GM21786 (cell line): ENCODE results near the gene NFASC.

Experiments
- ATAC-seq: cut with Tn5 transposase; IDR thresholded peaks from one replicate; pipeline ENCODE4 v1.9.1; 2021; ENCODE audit not compliant: unreplicated experiment

Gene NFASC

DNA sequence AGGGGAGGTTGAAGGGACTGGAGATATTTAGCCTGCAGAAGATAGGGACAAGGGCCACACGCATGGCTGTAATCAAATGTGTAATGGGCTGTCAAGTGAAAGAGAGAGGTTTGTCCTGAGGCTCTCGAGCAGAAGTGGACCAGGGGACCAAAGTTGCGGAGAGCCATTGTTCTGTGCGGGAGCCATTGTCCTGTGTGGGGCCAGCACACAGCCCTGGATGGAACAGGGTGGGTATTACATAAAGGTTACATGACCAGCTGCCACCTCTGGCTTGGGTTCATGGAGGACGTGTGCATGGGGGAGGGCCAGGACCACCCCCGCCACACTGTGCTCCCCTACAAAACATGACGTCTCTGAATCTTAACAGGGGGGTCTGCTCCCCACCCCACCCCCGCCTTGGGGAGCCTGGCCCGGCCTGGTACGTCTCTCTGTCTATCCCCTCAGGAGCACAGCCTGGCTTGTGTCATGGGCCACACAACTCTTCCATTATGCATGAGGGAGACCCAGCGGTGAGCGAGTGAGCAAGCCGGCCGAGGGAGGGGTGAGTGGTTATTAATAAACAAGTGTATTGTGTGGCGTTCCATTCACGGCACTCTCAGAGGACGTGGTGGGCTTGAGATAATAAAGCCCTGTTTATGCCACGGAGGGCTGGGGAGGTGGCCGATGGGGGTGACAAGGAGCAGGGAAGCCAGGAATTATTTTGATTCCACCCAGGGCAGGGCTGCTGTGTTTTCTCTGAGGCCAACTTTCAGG lies at the start of gene NFASC:
Gene NFASC (plus strand): TSS at position 703 of the 753 bp plus-strand sequence. CDS start 73,454 bp downstream, outside the sequence.
- ATAC-seq = no peak

DNA sequence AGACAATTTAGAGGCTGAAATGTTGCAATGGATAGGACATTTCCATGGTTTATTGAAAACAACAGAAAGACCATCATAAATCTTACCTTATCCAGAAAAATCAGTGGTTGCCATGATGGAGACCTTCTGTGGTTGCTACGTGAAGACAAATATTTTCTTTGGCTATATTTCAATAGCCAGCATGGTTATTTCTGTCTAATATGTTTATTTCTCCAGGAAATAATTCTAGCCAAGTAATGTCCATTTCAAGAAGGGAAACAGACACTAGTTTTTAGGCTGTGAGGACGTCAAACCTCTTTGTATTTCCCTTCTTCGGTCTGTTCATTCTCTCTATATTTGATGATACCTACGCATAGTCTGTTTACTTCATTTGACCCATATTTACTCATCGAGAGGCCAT lies 49.2 kb upstream of the NFASC start:
- ATAC-seq = no peak

DNA sequence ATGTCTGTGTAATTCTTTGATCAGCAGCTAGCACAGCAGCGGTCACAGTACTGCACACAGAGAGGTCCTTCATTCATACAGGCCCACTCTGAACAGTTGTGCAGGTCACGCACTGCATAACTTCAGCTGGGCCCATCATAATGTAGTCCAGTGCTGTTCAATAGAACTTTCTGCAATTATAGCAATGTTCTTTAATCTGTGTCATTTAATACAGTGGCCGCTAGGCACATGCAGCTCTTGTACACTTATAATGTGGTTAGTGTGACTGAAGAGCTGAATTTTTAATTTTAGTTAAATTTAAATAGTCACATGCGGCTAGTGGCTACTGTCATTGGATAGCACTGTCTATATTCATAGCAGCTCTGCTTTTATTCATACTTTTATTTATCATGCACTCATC lies 48.7 kb upstream of the NFASC start:
- ATAC-seq = no peak

DNA sequence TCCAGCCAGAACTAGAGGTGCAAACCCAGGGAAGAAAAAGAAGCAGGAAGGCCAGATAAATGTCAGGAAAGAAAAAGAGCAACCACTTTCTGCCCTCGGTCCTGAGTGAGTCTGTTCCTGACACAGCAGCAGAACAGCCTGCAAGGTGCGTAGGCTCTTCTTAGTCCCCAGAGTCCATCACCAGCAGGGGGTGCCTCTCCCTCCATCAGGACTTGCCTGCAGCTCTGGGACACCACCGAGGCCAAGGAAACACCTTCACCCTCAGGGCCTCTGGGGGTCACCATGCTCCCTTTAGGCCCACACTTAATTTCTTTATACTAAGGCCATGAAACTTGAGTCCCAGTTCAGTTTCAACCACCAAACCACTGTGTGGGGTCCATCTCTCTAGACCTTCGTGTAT lies 43.7 kb upstream of the NFASC start:
- no peak for ATAC-seq

DNA sequence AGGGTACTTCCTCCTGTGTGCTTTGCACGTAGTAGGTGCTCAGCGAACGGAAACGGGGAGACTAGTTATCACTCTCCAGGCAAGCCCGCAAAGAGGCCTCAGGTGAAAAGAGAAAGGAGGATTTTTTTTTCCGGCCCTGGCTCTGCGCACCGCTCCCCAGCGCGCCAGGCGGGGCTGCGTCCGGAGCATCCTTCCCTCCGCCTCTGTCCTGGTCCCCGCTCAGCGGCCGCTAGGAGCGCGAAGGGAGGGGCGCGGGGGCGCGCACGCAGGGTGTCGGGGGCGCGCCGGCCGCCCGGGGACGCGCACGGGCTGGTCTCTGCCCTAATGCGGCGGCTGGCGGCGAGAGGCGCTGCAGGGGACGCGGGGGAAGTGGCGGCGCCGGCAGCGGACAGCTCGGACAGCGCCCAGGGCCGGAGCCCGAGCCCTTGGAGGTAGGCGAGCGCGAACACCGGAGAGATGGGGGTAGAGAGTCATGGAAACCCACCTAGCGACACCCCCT lies 42.3 kb upstream of the NFASC start:
- no peak for ATAC-seq

DNA sequence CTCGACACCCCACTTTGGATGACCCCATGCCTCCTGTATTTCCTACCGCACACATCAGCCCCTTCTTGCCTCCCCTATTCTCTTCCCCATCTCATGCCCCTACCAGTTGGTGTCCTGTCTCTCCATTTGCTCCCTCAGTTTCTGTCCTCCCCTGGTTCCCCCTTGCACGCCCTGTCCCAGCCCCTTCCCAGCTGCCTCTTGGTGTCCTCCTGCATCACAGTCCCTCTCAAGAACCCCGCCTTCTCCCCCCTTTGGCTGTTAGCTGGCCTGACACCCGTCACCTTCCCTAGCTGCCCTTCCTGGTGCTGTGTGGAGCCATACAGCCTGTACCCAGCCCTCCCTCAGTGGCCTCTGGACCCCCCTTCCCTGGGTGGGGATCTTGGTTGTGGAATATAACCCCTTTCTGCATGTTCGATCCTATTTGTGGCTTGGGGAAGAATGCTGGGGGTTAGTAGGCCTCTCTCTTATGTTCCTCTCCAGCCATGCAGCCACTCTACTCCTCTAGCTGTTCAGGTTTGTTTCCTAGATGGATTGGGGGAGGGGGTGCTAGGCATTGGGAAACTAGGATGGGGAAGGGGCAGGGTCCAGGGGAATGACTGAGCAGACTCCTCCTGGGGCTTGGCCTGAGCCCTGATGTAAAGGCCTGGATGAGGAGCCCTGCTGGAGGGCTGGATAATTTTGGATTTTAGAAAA lies 41.4 kb upstream of the NFASC start:
- ATAC-seq = no peak

DNA sequence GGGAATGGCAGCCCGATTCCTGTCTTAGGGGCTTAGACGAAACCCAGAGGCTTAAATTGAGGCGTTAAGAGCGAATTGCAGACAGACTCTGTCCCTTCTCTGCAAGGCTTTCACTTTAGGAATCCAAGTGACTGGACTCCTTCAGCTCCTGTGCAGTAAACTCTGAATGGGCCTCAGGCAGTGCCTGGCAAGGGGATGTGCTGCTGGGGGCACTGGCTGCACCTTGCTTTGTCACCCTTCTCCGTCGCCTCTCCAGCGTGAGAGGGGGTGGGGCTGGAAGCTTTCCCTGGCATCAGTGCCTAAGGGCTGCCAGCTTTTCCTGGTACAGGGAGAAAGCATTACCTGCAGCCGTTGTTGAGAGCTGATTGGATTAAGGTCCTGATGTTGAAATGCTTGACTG lies 39.9 kb upstream of the NFASC start:
- ATAC-seq = no peak

DNA sequence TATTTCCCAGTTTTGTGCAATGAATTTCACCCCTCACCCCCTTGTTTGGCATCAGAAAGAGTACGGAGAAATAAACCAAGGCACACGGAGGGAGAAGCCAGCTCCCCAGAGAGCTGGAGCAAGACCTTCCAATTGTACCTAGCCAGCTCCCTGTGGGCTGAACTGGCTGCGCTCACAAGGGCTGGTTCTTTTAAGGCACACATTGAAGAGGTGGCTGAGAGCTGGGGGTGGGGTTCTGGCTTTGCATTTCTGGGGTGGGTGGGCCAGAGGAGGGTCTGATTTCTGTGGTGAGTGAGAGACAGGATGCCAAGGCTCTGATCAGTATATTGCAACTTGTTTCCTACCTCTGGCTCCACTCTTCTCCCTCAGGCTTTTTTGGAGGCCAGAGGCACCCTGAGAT lies 39.5 kb upstream of the NFASC start:
- no peak for ATAC-seq

DNA sequence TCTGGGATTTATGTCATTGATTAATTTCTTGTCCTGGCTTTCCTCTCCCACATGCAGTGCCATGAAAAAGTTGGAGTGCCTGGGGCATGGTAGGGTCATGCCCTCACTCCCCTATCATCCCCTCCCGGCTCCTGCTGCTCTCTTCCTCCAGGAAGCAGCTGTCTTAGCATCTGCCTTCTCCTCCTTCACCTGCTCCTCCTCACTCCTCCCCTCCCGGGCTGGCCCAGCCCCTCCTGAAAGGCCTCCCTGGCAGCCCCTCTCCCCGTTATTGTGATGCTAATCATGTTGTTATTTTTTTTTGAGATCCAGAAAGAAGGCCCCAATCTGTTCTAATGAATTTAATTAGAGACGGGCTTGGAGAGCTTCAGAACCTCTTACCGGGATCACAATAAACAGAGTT lies 36.3 kb upstream of the NFASC start:
- no peak for ATAC-seq

DNA sequence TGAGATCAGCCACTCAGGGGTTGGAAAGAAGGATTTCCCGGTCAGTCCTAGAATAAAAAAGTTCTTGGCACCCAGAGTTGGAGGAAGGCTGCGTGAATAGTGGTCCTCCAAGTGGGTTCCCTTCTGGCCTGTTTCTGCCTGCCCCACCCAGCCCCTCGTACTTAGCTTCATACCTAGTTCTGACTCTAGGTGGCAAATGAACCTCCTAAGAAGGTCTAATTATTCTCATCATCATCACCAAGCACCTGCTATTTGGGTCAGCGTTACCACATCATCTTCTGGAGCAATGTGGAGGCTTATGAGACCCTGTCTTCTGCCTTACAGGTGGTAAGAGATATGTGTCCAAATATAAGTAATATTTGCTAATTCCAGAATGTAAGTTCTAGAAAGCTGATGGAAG lies 35.9 kb upstream of the NFASC start:
- ATAC-seq = no peak

DNA sequence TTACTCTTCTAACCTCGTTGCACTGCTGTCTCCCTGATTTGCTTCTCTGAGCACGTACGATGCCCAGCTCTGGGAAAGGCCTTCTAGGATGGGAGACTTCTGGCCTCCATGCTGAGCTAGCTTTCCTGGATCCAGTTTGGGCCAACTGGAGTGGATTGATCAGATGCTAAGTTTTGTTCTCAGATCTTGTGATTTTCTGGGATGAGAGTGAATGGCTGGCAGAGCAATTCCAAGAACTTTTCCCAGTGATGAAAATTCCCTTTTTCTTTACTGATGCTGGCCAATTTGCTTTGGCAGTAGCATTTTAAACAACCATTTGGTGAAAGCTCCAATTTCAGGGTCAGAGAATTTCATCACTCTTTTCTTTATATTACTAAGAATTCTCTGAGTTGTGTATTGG lies 34.9 kb upstream of the NFASC start:
- ATAC-seq = no peak

DNA sequence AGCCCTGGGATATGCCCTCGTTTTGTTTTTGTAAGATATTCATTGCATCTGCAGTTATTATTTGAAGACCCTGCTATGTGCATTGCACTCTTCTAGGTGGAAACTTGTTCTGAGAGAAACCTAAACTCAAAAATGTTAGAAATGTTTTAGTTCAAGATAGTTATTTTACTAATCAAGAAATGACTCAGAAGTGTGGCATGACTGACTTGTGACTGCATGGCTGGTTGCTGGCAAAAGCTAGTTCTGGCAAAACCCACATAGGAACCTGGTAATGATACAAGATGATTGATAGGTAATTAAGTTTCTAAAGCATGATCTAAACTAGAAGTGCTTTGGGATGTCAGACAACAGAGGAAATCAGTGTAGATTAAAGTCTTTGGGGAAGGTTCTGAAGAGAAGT lies 33.8 kb upstream of the NFASC start:
- ATAC-seq = no peak

DNA sequence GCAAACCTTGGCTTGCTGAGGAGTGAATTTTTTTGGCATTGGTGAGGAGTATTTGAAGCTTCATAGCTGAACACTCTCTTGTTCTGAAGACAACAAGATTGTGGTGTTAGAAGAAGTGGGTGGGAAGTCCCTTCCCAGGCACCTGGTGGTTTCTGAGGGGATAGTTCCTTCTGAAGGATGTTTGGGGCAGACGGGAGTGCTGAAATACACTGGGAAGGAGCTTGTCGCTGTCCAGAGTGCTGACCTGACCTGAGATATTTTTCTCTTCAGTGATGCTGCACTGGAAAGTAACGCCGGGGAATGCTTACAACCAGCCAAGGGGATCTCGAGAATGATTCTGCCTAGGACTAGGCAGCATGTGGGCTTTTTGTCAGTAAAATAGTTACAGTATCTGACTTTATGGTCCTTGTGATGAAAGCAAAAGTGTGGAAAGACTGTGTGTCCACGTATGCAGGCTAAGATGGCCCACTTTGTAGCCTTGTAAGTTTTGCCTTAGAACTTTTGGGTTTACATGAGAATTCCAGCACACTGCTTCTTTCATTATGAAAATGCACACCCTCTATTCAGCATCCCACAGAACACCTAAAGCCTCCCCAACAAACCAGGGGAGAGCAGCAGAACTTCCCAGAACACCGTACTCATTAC lies 33.1 kb upstream of the NFASC start:
- no peak for ATAC-seq

DNA sequence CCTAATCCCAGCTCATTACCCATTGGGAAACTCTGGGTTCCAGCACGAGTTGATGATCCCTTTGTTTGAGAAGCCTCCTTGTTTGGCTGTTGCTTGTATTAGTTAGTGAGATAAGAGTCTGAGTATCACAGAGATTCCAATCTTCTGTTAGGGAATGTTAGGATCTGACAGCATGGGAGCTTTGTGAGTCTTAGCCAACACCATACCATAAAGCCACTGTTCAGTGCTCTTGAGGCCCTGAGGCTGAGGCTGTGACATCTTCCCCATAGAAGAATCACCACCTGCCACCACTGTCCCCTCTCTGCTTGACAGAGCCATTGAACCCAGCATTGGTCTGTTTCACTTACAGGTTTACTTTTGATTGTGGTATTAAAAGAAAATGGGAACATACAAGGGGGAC lies 29.3 kb upstream of the NFASC start:
- no peak for ATAC-seq

DNA sequence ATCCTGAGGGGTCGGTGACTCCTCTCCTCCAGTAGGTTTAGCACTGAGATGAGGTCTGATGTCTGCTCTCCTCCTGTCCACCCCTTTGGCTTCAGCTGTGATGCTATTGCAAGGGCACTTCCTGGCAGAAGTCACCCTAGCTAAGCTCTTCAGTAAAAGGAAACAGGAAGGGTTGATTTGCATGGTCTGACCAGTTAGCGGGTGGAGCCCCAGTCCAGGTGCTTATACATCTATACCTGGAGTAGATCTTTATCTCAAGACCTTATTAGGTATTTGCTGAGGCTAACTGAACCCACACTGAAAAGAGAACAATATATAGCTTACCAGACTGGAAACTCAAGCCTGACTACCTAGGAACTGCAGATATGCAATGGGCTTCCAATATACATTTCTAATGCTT lies 28.9 kb upstream of the NFASC start:
- ATAC-seq = no peak

DNA sequence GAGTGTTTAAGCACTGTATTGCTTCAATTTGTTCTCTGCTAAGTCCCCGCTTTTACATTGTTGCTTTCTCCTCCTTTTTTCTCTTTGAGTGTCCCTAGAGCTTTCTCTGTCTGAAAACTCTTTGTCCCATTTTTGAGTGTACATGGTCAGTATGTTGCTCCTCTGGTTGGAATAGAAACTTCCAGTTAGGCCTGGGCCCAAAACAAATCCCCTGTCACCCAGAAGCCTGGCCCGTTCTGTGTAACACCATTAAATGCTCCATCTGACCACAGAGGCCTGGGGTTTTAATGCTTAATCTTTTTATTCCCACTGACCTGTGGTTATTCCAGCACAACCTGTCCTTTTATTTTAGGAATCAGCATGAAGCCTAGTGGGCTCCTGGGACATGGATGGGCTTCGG lies 28.3 kb upstream of the NFASC start:
- ATAC-seq = no peak

DNA sequence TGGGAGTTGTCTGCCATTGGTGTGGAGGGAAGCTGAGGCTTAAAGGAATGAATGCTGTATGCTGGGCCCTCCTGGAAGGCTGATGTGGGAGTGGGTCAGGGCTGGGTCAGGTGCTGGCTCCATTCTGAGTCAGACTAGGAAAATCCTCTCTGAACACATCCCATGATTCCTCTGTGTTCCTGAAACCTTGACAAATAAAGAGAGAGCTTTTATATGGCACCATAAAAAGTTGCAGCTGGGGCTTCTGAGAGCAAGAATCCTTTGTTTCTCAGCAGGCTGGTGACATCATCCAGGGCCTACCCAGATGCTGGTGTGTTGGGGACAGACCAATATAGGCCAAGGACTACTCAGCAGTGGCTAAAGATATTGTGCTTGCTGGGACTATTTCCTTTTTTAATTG lies 27.8 kb upstream of the NFASC start:
- ATAC-seq = no peak

DNA sequence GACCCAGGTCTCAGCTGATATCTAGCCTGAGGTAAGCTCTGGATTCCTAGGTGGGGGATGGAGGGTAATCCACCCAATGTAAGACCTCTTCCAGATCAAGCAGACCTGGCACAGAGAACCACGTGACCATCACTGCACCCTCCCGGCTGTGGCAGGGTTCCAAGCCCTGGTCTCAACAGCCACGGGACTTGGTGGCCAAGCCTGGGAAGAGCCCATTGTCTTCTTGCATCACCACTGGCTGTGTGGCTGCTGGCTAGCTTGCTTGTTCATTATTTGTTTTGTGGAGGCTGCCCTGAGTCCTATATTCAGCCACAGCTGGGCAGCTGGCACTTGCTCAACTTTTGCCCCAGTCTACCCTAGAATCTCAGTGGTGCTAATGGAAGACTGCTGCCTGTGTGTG lies 24.1 kb upstream of the NFASC start:
- no peak for ATAC-seq

DNA sequence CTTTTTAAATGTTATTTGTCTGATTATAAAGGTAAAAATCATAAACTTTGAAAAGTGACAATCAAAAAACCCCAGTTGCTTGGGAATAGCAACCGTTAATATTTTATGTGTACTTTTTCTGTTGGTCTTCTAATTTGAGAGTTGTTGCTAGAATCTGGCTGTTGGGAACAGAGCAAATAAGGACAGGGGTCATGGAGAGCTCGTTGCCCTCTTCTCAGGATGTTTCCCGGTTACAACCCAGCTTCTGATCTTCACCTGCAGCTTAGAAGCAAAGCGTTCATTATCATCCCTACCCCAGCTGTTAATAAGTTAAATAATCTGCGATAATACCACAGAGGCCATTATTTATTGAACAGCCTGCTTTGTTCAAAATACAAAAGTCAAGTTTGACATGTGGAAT lies 22.1 kb upstream of the NFASC start:
- no peak for ATAC-seq

DNA sequence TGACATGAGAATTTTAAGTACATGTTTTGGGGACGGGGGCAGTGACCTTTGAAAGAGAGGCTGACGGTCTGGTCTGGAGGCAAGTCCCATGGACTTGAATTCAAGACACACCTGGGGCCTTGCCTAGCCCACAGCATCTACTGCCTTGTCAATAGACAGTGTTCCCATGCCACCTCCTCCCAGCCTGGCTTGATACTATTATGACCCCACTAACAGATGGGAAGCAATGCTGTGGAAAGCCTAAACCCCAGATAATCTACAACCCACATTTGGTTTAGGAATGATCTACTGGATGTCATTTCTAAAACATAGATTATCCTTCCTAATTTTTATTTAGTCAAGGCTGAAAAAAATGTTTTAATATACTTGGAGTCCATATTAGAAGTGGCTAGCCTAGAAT lies 17.8 kb upstream of the NFASC start:
- no peak for ATAC-seq

DNA sequence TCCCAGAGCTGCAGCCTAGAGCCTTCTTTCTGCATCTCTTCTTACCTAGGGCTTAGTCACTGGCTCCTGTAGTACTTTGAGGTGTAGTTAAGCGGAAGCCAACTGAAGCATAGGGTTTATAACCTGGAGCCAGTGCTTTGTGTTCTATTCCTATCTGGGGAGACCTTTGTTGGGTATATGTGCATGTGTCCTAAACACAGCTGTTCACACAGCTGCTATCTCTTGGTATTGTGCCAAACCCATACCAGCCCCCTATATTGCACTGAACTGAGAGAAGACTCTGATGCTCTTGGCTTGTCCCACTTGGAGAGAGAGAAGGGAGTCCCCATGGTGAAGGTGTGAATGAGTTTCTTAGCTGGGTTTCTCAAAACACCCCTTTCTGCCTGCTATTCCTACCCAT lies 17.2 kb upstream of the NFASC start:
- no peak for ATAC-seq

DNA sequence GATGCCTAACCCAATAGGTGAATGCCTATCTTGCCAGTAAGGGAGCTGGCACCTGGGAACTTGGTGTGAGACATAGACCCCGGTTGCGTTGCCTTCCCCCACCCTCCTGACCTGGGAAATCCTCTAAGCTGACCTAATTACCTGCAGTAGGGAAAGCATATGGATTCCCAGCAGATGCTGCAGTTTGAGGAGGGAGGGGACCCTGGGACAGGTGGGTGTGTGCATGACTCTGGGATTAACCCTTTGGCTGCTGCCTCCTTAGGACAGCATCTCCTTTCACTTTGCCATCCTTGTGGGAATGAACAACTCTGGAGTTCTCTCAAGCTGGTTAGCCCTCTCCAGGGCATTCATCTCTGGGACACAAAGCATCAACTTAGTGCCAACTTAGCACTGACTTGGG lies 16.4 kb upstream of the NFASC start:
- ATAC-seq = no peak
